NOMO-1 treated with dmso at 0.1 percent for 144 hours (cell line): ENCODE measurements around the gene UTP11.

Experiments
- DNase-seq: peaks from one replicate; lab custom pipeline; 2025; ENCODE audit not compliant: unreplicated experiment; lab: John Stamatoyannopoulos, UW

UTP11 gene

DNA sequence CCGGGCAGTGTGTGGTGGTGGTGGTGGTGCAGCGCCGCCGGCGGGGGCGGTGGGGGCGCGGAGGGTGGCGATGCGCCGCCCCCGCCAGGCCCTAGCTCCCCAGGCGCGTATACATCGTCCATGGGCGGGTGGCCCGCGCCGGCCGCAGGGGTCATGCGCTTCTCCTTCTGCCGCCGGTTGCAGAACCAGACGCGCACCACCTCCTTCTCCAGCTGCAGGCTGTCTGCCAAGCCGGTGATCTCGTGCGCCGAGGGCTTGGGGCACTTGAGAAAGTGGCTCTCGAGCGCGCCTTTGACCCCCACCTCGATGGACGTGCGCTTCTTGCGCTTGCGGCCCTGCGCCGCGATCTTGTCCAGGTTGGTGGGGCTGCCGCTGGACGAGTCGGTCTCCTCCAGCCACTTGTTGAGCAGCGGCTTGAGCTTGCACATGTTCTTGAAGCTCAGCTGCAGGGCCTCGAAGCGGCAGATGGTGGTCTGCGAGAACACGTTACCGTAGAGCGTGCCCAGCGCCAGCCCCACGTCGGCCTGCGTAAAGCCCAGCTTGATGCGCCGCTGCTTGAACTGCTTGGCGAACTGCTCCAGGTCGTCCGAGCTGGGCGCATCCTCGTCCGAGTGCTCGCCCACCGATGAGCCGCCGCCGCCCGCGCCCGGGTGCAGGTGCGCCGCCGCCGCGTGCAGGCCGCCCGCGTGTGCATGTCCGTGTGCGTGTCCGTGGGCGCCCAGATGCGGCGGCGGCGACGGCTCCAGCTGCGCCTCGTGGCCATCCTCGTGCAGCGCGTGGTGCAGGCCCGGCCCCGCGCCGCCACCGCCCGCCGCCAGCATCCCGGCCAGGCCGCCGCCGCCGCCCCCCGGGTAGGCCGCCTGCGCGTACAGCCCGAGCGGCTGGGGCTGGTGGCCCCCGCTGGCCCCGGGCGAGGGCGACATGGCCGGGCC lies 33.1 kb downstream of the UTP11 start:
- DNase-seq = no peak

DNA sequence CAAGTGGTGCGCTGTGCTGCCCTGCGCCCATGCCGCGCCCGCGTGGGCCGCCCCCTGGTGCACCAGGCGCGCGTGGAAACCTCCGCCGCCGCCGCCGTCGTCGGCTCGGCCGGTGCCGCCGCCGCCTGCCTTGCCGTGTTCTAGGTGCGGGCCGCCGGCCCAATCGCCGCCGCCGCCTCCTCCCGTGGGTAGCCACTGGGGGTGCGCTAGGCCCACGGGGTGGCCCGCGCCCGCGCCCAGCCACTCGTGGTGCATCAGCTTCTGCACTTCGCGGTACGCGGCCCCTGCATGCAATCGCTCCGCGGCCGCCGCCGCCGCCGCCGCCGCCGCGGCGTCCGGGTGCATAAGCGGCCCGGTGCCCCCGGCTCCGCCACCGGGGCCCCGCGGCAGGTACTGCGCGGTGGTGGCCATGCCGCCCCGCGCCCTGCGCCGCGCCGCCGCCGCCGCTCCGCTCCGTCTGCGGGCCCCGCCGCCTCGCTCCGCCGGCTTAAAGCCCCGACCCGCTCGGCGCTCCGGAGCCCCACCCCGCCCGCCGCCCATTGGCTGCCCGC lies 33.9 kb downstream of the UTP11 start, which contains the start of gene POU3F1:
POU3F1 (minus strand) TSS at position 461 of the 551 bp plus-strand sequence; CDS start at position 411, 50 bp downstream.
- no peak for DNase-seq

DNA sequence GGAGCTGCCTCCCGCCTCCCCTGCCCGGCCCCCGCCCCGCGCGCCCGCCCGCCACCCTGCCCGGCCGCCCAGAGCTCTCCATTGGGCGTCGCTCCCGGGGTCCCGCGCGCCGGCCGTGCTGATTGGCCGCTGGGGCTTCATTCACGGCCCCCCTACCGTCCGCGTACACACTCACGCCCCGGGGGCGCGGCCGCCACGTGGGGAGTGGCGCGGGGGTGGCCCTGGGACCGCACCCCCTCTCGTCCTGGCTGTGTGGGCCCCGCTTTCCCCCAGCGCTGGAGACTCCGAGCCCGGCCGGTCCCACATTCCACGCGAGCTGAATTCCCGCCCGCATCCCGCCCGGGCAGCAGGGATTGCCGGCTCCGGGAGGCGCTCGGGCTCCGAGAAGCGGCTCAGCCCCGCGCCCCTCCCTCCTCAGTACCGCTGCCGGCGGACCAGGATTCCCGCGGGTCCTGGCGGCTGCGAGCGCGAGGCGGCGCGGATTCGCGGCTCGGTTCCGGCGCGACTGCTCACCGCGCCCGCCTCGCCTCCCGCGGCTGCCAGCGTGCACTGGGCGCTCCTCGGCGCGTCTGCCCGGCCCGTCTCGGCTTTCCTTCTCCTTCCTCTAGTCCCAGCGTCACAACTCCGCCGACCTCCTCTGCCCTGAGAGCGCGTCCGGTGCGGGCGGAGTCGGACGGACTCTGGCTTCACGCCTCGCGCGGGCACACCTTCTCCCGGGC lies 34.5 kb downstream of the UTP11 start:
- peak; percentile 55 for DNase-seq

DNA sequence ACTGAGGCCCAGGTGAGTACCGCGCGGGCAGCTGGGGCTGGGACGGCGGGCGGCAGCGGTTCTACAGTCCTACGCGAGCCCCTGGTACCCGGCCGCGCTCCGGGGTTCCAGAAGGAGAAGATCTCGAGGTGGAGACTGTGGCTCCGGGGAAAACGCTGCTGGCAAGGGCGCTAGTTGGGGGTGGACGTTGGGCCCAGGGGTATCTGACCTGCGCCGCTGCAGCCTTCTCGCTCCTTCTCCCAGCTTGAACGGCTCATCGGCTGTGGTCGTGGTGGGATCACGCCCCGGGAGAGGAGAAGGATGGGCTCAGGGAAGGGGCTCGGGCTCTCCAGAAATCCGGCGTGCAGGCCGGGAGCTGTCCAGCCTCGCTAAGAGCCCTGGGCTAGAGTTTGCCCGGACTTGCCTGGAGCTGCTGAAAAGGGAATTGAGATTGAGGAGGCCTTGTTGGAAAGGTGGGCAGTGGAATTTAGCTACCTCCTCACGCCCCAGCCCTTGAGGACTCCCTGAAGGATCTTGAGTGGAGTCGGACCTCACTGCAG lies 35.1 kb downstream of the UTP11 start:
- DNase-seq = no peak

DNA sequence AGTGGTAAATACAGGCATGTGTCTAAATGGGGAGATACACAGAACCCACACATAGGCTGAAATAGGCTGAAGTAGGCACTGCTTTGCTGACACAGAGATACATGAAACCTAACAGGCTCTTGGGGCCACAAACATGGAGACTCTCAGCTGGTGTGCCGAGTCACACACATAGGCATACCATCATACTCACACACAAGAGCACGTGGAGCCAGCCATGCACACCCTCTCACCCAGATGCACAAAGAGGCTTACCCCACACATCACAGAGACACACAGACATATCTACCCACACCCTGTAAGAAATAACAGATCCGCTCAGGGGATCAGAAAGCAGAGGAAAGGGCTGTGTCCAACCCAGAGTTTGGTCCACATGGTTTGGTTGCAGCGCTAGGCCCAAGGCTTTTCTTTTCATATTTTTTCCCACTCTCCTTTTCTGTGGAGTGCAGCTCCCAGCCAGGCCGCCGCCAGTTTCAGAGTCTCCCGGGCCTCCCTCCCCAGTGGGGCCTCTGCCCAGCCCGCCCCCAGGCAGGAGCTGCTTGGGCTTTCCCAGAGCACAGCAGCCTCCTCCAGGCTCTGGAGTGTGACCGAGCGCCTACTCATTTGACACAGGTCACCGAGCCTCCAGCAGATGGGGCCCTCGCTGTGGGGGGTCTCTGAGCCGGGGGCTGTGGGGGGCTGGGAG lies 38.0 kb downstream of the UTP11 start:
- DNase-seq = no peak

GRCh38 chr1:38051079-38051543 lies 38.6 kb downstream of the UTP11 start:
- no peak for DNase-seq

GRCh38 chr1:38052750-38053415 lies 40.3 kb downstream of the UTP11 start:
- no peak for DNase-seq

GRCh38 chr1:38053416-38054091 lies 41.0 kb downstream of the UTP11 start:
- no peak for DNase-seq

- no peak for DNase-seq
These were observed 42.9 kb downstream of the UTP11 start for GRCh38 chr1:38055398-38055797.

DNA sequence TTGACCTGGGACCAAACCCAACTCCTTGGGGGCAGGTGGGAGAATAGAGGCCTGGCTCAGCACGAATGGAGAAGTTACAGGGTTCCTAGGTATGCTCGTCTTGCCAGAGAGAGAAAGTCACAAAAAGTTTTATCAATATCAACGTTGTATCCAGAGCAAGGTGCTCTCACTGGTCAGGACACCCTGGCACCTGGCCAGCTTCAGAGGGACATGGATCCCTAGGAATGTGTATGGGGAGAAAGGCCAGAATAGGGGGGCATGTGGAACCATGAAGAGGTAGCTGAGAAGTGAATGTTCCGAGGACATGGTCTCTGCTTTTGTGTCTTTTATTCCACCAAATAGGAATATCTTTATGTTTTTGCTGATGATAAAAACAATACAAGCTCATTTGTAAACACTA lies 43.4 kb downstream of the UTP11 start:
- no peak for DNase-seq

DNA sequence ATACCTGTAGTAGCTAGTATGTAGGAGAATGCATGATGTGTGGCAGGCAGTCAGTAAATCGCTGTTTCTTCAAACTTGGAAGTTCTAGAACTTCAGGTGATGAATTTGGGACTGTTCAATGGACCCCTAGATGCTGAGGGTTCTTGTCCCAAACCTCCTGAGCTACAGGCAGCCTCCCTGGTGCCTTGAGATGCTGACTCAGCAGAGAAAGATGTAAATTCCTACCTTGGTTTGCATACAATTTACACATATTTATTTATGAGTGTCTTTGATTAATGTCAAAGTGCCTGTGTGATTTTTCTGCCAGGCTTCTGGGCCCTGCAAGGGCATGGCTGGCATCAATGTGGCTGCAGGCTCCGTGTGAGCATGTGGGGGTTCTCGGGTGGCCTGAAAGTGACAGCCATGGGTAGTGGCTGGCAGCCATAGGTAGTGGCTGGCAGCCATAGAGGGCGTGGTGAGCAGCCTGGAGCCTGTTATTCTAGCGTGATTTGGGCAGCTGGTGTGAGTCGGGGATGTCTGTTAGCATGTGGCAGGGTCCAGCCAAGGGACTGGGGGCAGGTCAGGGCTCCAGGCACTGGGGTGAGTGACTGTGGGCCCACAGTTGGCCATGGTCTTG lies 47.2 kb downstream of the UTP11 start:
- DNase-seq = no peak

DNA sequence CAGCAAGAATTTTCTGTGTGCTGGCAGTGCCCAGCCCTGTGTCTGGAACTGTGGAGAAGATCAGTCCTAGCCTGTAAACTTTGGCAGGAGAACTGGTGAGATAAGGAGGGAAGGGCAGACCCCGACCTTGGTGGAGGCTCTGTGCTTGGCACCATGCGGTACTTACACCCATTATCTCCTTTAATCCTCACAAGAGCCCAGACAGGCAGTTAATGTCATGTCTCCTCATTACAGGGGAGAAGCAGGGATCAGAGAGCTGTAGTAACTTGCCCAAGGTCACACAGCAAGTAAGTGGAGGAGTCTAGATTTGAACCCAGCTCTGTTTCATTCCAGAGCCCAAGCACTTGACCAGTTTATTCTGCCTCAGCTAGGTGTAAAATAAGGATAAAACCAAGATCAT lies 48.0 kb downstream of the UTP11 start:
- DNase-seq = no peak

DNA sequence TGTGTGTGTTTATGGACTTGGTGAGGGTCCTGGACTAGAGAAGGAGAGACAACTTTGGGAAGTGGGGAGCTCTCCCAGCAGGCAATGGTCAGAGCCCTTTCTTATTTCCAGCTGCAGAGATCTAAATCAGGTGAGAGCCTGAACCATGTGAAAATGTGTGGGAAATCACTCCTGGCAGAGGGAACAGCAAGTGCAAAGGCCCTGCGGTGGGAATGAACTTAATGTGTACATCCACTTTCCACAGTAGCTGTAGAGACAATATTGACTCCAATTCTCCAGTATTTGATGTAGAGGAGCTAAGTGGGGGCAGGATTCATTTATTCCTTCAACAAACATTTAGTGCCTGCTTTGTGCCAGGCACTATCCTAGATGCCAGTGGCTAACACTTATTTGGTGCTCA lies 48.8 kb downstream of the UTP11 start:
- no peak for DNase-seq

DNA sequence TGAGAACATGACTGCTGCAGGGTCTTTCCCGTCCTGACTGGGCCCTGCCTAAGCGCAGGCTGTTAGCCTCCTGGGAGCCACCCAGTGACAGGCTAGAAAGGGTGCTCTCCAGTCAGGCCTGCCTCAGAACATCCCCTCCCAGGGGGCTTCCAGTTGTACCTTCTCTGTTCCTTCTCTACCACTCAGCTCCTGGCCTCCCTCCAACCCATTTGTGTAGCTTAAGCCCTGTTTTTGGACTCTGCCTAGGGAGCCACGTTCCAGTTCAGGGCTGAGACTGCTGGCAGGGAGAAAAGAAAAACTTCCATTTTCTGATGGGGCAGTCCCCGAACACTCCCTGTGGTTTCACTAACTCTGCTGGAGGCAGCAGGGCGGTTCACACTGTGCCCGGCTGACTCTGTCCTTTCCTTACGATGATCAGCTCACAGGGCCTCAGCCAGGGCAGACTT lies 49.4 kb downstream of the UTP11 start:
- no peak for DNase-seq

GRCh38 chr1:38062361-38063288 lies 50.1 kb downstream of the UTP11 start:
- DNase-seq = no peak

DNA sequence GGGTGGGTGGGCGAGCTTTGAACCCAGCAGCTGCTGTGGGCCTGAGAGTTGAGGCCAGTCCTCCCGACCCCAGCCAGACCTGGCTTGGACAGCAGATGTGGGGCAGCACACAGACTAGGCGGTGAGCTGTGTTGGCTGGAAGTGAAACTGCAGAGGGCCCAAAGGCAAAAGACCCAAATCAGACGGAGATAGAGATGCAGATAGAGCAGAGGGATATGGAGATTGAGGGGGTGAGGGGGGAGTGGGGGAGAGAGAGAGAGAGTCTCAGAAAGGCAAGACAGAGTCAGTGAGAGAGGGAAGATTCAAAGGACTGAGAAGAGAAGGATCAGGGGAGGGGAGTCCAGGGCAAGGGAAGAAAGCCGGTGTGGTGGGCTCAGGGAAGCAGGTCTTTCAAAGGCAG lies 51.1 kb downstream of the UTP11 start:
- DNase-seq = no peak

- DNase-seq = no peak
These were observed 51.8 kb downstream of the UTP11 start for GRCh38 chr1:38064197-38064903.
